ENCODE data around the gene MRPS11. TPM values are rescaled to one million over a fixed set of nuclear protein-coding genes. Genes with fewer than 3 reads are reported as not detected.

MRPS11 gene
- total and polyA plus RNA-seq, 10 of the 15 experiments (the other 5 are each of a cell fraction or from before 2014, with no cell fraction given) = 37.1 to 148 (median 68.7) TPM

DNA sequence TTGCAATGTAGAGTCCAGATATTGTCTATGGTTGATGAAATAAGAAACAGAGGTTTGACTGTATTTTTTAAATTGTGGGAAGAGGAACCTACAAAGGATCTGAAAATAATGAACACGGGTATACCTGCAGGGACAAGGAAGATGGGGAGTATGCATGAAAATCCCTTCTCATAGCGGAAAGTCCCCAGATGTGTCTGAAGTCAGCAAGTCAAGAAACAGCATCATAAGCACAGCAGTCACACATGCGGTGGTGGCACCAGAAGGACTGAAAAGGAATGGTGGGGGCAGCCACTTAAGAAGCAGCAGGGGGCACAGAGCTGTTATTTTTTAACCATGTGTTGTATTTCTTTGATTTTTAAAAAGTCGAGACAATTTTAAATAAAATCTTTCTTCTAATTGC is 4.7 kb downstream of the MRPS11 start:
- Histone ChIP-seq H3K4me2 (ENCODE audit: control insufficient read depth, insufficient read depth) (peak overlapping the region; percentile 21; the same call in 1 of the 2 replicates), H3K4me3 (no peak overlapping the region), H4K20me1 (ENCODE audit: control insufficient read depth, insufficient read depth) (no peaks in the 10 kb centered on the region), H3K9ac (ENCODE audit: control insufficient read depth, insufficient read depth, low read length) (peak overlapping the region; percentile 8; the same call in 1 of the 2 replicates), H3K36me3 (ENCODE audit: control insufficient read depth in 2 of 2, insufficient read depth in 2 of 2, low read length in 1 of 2) (peaks cover 4 to 20% of the 10 kb centered on the region in 2 experiments), H2AFZ (ENCODE audit: control insufficient read depth, low read depth, low read length) (no peak overlapping the region), H3K27me3 (replicated peaks in 1 of 2; ENCODE audit: control insufficient read depth in 2 of 2, insufficient read depth in 2 of 2, low read length in 1 of 2) (no peaks in the 10 kb centered on the region), H3K79me2 (ENCODE audit: control insufficient read depth, insufficient read depth, low read length) (peaks cover 17% of the 10 kb centered on the region), H3K9me3 (replicated peaks; ENCODE audit: control insufficient read depth, insufficient read depth, low read length) (no peaks in the 10 kb centered on the region), H3K27ac (ENCODE audit: control insufficient read depth, insufficient read depth) (peak overlapping the region; percentile 56), H3K4me1 (ENCODE audit: control insufficient read depth, insufficient read depth, low read length) (peaks cover 7% of the 10 kb centered on the region)
- DNase-seq (ENCODE audit: low read depth, low spot score) (peak; percentile 36), FAIRE-seq (no peak), ATAC-seq (peak; percentile 69)
- intact Hi-C loops (cut with micrococcal nuclease; ENCODE audit: unreplicated experiment) (no loop called here), in situ Hi-C loops (cut with MboI) (no loop called here)
- ChIA-PET CTCF (interaction anchor here (0.8 to 2.8 kb wide), 4 partner anchors 17 to 166 kb away, joined by 3 to 14 read pairs (median 4); no protein-coding TSS in a partner anchor), POLR2A (no interaction called here), RAD21 (ENCODE audit: unreplicated experiment) (interaction anchor here (1.4 kb wide), 1 partner anchor 152 kb away, joined by 7 read pairs; no protein-coding TSS in a partner anchor), SMC1A (ENCODE audit: uncharacterized antibody, unreplicated experiment) (interaction anchor here (0.5 to 2.8 kb wide), 4 partner anchors 9 to 152 kb away, joined by 3 to 8 read pairs (median 4); no protein-coding TSS in a partner anchor)
- BruUV-seq (replicated peaks) = no TSS peak
- WGBS (ENCODE audit: insufficient coverage, insufficient replicate concordance, low lambda C conversion rate, missing lambda C conversion rate) = 49% methylated on average over 4 of the region's 4 CpGs
- no peak for TF ChIP-seq ZNF384 (IDR thresholded peaks at IDR 0.05; ENCODE audit: borderline replicate concordance, low read depth, low read length)
- no peak for TF ChIP-seq HDAC2 (IDR thresholded peaks at IDR 0.05)
- TF ChIP-seq DPF2 (IDR thresholded peaks at IDR 0.05) = no peak
- peak; percentile 75 for TF ChIP-seq CREB1 (IDR thresholded peaks at IDR 0.05; ENCODE audit: low read depth)
- no peak for TF ChIP-seq SREBF2 (IDR thresholded peaks at IDR 0.05; ENCODE audit: low read length)
- no peak for TF ChIP-seq KAT2A (conservative IDR thresholded peaks at IDR 0.05; ENCODE audit: control insufficient read depth, low read depth, low read length)
- TF ChIP-seq YY1 (IDR thresholded peaks at IDR 0.05; ENCODE audit: low read depth, low read length) = no peak
- no peak for TF ChIP-seq YBX1 (IDR thresholded peaks at IDR 0.05)
- no peak for TF ChIP-seq BRCA1 (IDR thresholded peaks at IDR 0.05; ENCODE audit: low read depth, low read length)
- TF ChIP-seq IKZF2 (IDR thresholded peaks at IDR 0.05) = peak in 1 of 2 experiments; percentile 13; a peak in 2 of 4 replicates
- no peak for TF ChIP-seq SIX5 (IDR thresholded peaks at IDR 0.05; ENCODE audit: low read depth, low read length, severe bottlenecking)
- TF ChIP-seq MXI1 (IDR thresholded peaks at IDR 0.05; ENCODE audit: low read depth, low read length) = no peak
- no peak for TF ChIP-seq EP300 (IDR thresholded peaks at IDR 0.05; ENCODE audit: borderline replicate concordance in 1 of 2, control insufficient read depth in 1 of 2, low read depth in 2 of 2, low read length in 2 of 2)
- no peak for TF ChIP-seq HDAC6 (IDR thresholded peaks at IDR 0.05; ENCODE audit: unreplicated experiment)
- TF ChIP-seq MTA3 (IDR thresholded peaks at IDR 0.05; ENCODE audit: borderline replicate concordance, low read length) = no peak
- TF ChIP-seq TCF3 (IDR thresholded peaks at IDR 0.05; ENCODE audit: borderline replicate concordance, insufficient read depth, low read depth, low read length) = no peak
- TF ChIP-seq, protein P1, sequence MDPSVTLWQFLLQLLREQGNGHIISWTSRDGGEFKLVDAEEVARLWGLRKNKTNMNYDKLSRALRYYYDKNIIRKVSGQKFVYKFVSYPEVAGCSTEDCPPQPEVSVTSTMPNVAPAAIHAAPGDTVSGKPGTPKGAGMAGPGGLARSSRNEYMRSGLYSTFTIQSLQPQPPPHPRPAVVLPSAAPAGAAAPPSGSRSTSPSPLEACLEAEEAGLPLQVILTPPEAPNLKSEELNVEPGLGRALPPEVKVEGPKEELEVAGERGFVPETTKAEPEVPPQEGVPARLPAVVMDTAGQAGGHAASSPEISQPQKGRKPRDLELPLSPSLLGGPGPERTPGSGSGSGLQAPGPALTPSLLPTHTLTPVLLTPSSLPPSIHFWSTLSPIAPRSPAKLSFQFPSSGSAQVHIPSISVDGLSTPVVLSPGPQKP (IDR thresholded peaks at IDR 0.05; ENCODE audit: low read depth, low read length) = no peak
- TF ChIP-seq NFYB (IDR thresholded peaks at IDR 0.05; ENCODE audit: insufficient read depth, low read depth, low read length) = no peak
- no peak for TF ChIP-seq CHD1 (IDR thresholded peaks at IDR 0.05; ENCODE audit: low read depth, low read length)
- TF ChIP-seq NRF1 (conservative IDR thresholded peaks at IDR 0.05; ENCODE audit: low read depth, low read length) = no peak
- TF ChIP-seq ATF7 (IDR thresholded peaks at IDR 0.05; ENCODE audit: low read depth) = no peak; the same call in 1 of the 2 replicates
- TF ChIP-seq, protein P2, sequence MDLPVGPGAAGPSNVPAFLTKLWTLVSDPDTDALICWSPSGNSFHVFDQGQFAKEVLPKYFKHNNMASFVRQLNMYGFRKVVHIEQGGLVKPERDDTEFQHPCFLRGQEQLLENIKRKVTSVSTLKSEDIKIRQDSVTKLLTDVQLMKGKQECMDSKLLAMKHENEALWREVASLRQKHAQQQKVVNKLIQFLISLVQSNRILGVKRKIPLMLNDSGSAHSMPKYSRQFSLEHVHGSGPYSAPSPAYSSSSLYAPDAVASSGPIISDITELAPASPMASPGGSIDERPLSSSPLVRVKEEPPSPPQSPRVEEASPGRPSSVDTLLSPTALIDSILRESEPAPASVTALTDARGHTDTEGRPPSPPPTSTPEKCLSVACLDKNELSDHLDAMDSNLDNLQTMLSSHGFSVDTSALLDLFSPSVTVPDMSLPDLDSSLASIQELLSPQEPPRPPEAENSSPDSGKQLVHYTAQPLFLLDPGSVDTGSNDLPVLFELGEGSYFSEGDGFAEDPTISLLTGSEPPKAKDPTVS (IDR thresholded peaks at IDR 0.05; ENCODE audit: low read depth, low read length) = no peak
- TF ChIP-seq, protein P3, sequence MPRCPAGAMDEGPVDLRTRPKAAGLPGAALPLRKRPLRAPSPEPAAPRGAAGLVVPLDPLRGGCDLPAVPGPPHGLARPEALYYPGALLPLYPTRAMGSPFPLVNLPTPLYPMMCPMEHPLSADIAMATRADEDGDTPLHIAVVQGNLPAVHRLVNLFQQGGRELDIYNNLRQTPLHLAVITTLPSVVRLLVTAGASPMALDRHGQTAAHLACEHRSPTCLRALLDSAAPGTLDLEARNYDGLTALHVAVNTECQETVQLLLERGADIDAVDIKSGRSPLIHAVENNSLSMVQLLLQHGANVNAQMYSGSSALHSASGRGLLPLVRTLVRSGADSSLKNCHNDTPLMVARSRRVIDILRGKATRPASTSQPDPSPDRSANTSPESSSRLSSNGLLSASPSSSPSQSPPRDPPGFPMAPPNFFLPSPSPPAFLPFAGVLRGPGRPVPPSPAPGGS (IDR thresholded peaks at IDR 0.05; ENCODE audit: borderline replicate concordance, insufficient read depth, low read depth, low read length, poor library complexity, severe bottlenecking) = no peak
